ENCODE results near the gene ADAMTS13.
"Not testable (repeated sequence)": the region's sequence is repeated elsewhere in the genome, so short reads cannot be mapped to it uniquely, and the experiment has no call there.

The ADAMTS13 gene

GRCh38 chr9:133392308-133392707, 29.9 kb upstream of the ADAMTS13 start:
- DNase-seq (ENCODE audit: low spot score), result not testable (repeated sequence)

DNA sequence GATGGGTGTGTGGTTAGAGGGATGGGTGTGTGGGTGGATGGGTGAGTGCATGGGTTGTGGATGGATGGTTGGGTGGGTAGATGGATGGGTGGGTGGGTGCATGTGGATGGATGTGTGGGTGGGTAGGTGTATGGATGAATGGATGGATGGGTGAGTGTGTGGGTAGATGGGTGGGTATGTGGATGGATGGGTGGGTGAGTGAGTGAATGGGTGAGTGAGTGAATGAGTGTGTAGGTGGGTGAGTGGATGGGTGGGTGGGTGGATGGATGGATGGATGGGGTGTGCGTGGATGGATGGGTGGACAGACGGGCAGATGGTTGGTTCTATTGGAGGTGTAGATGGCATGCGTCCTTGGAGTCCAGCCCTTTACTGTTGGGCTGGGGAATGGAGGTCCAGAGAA, 28.8 kb upstream of the ADAMTS13 start:
- DNase-seq (ENCODE audit: low spot score), result no peak

- no peak for DNase-seq (ENCODE audit: low spot score)
Observed at GRCh38 chr9:133394687-133395271, 27.4 kb upstream of the ADAMTS13 start.

DNA sequence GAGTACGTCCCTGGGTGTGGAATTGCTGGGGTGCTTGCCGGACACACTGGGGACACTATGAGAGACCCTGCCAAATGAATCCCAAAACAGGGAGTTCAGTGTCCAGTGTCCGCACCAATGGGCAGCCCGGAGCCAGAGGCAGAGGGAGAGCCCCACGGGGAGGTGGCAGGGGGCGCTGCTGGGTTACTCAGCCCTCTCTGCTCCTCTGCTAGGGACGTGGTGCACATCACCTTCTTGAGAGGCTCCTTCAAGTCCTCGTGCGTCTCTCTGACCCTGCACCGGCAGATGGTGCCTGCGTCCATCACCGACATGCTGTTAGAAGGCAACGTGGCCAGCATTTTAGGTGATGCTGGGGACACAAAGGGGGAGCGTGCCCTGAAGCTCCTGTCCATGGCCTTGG, 25.2 kb upstream of the ADAMTS13 start:
- no peak for DNase-seq (ENCODE audit: low spot score)

GRCh38 chr9:133397370-133397769, 24.8 kb upstream of the ADAMTS13 start:
- no peak for DNase-seq (ENCODE audit: low spot score)

GRCh38 chr9:133397895-133398294, 24.3 kb upstream of the ADAMTS13 start:
- no peak for DNase-seq (ENCODE audit: low spot score)

DNA sequence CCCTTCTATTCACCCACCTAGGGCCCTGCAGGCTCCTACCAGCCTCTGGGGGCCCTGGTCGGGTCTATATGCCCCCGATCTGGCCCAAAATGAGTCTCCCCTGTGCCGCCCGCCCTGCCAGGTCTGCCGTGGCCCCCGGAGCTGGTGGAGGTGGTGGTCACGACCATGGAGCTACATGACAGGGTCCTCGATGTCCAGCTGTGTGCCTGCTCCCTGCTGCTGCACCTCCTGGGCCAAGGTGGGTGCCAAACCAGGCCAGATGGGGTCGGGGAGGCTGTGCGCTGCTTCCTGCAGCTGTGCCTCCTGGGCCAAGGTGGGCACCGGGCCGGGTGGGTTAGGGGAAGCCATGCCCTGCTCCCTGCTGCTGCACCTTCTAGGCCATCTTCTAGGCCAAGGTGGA, 21.9 kb upstream of the ADAMTS13 start:
- DNase-seq (ENCODE audit: low spot score), result no peak

GRCh38 chr9:133401588-133401987, 20.6 kb upstream of the ADAMTS13 start:
- no peak for DNase-seq (ENCODE audit: low spot score)

DNA sequence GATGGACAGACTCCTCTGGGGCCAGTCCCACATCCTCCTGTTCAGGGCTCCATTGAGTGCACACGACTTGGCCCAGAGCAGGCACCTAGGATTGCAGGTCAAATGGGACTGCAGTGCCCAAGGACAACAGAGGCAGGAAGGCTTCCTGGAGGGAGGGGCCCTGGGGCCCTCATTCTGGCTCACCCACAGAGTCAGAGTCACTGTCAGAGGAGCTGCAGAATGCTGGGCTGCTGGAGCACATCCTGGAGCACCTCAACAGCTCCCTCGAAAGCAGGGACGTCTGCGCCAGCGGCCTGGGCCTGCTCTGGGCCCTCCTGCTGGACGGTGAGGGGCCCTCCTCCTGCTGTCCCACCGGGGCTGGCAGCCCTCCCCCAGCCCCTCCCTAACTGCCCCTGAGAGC, 19.5 kb upstream of the ADAMTS13 start:
- DNase-seq (ENCODE audit: low spot score), result no peak

GRCh38 chr9:133403766-133404453, 18.3 kb upstream of the ADAMTS13 start:
- no peak for DNase-seq (ENCODE audit: low spot score)

DNA sequence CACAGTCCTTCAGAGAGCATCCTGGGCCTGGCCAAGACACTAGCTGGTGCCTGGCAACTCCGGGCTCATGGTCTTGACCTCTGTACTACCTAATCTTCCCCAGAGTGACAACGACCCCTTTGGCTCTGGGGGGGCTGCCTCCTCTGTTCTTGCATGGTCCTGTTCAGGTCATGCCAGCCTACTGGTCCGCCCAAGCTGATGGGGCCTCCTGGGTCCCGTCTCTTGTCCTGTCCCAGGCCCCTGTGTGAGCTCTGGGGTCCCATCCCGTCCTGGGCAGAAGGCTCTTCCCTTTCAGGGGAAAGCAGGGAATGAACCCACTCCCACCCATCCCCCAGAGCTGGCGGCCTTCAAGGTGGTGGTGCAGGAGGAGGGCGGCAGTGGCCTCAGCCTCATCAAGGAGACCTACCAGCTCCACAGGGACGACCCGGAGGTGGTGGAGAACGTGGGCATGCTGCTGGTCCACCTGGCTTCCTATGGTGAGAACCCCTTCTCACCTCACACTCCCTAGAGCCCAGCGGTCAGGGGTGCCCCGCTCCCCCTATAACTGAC, 17.6 kb upstream of the ADAMTS13 start:
- no peak for DNase-seq (ENCODE audit: low spot score)

DNA sequence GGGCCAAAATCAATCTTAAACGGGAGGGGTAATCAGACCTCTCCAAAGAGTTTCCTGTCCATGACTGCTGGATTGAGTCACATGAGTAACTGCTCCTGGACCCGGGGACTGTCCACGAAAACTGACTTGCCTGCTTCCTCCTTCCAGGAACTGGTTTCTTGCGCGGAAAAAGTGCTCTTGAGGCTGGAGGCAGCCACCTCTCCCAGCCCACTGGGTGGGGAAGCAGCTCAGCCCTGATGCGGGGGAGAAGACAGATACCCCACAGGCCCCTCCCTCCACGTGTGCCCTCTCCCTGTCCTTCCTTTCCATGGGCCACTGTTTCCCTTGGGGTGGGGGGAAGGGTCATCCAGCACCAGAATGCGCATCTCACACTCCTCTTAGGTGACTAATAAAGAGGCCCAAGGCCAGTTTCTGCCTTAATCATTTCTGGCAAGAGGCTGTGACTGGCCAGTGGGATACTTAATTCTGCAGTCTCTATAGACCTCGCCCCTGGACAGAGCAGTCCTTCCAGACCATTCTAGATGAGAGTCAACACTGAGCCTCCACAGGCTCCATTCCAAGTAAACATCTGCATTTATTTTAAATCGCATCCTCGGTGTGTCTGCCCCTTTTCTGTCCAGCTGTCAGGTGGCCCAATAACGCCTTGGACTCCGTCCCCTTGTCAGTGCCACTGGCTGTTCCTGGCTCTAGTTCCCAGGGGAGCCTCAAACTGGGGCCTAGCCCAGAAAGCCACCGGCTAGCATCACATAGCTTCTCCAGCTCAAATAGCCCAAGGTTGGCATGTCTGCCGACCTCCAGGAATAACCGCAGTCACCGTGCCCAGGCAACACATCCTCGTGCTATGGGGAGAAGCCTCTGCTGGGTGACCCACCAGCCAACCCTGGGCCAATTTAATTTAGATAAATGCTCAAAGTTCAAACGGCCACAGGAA, 16.4 kb upstream of the ADAMTS13 start:
- no peak for DNase-seq (ENCODE audit: low spot score)

GRCh38 chr9:133406480-133407307, 15.5 kb upstream of the ADAMTS13 start:
- DNase-seq (ENCODE audit: low spot score), result peak; percentile 52

- DNase-seq (ENCODE audit: low spot score), result no peak
Observed at GRCh38 chr9:133408042-133408441, 14.1 kb upstream of the ADAMTS13 start.

DNA sequence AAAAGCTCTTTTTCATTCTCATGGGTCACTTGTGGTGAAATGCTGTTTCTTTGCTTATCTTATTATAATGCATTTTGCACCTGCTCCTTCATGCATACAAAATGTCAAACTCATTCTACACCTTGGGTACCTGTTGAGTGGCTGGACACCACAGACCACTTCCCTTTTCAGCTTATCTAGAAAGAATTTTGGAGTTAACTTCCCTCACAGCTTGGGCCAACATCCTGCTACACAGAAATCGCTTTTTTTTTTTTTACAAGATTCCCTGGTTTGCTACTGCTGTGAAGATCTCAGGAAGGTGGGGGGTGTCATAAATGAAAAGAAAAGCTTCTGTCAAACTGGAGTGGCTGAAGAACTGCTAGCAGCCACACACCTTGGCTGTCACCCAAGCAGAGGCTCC, 7.0 kb upstream of the ADAMTS13 start:
- no peak for DNase-seq (ENCODE audit: low spot score)

- peak; percentile 84 for DNase-seq (ENCODE audit: low spot score)
Observed at GRCh38 chr9:133417541-133418461, 4.4 kb upstream of the ADAMTS13 start, which contains the start of gene REXO4. Gene REXO4, minus strand, starts transcription at chr9:133418010. Its CDS starts 166 bp downstream, at chr9:133417844.

- peak; percentile 77 for DNase-seq (ENCODE audit: low spot score)
Observed at GRCh38 chr9:133419005-133419404, 3.2 kb upstream of the ADAMTS13 start.

DNA sequence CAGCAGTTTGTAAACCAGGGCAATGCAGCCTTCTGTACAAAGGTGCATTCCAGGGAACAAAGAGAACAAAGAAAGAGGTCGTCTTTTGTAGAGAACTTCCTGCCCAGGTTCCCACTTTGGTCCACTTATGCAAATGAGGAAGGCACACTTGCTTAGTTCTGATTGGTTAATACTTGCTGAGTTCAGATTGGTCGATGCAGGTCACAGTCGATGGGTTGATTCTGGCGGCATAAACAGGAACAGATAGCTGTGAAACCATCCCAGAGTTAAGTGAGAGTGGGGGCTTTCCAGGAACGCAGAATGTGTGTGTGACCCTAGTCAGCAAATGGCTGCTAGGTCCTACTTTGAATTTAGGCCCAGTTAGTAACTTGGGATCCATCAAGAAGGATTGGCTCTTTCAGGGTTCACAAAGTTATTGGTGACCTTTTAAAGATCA, 1.8 kb upstream of the ADAMTS13 start:
- no peak for DNase-seq (ENCODE audit: low spot score)

- no peak for DNase-seq (ENCODE audit: low spot score)
Observed at GRCh38 chr9:133423216-133423615, 1.0 kb downstream of the ADAMTS13 start.

- DNase-seq (ENCODE audit: low spot score), result no peak
Observed at GRCh38 chr9:133424187-133424586, 2.0 kb downstream of the ADAMTS13 start.

Data from LoVo (cell line).